Stimulated activated CD4-positive, alpha-beta T cell treated with anti-CD3 and anti-CD28 coated beads, Interleukin-1b, Interleukin-23, amount 100 ng/mL, for 1 hour (primary cell): ENCODE measurements around the gene GSPT1.

Source experiments
- DNase-seq, 2 donors: peaks; one replicate each; pipeline ENCODE4 v3.0.0-alpha.2; 2020; ENCODE audit warnings: low read depth in 2 of 2

The GSPT1 gene

DNA sequence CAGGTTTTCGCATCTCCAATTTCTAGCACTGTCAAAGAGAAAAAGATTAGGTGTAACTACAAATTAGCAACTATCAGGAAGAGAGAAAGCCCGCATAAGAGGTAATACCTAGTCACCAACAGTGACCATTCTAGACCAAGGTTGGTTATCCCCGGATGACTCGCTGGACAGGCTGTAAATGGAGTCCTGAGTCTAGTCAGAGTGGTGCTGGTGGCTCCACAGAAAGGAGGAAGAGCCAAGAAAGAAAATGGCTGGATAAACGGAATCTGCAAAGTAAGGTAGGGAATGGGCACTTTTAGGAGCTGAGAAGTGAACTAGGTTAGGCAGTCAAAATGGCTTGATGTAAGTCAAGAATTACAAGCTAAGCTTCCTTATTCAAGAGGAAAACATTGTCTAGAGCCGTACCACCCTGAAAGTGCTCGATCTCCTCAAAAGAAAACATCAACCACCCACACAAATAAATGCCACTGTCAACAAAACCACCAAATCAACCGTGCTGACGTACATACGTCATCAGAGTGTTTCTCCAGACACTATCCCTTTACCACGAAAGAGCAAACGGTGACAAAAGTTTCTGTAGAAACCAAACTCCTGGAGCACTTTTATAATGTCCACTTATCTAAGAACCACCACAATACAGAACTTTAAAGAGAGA is 2.2 kb downstream of the GSPT1 start:
- DNase-seq: no peak

DNA sequence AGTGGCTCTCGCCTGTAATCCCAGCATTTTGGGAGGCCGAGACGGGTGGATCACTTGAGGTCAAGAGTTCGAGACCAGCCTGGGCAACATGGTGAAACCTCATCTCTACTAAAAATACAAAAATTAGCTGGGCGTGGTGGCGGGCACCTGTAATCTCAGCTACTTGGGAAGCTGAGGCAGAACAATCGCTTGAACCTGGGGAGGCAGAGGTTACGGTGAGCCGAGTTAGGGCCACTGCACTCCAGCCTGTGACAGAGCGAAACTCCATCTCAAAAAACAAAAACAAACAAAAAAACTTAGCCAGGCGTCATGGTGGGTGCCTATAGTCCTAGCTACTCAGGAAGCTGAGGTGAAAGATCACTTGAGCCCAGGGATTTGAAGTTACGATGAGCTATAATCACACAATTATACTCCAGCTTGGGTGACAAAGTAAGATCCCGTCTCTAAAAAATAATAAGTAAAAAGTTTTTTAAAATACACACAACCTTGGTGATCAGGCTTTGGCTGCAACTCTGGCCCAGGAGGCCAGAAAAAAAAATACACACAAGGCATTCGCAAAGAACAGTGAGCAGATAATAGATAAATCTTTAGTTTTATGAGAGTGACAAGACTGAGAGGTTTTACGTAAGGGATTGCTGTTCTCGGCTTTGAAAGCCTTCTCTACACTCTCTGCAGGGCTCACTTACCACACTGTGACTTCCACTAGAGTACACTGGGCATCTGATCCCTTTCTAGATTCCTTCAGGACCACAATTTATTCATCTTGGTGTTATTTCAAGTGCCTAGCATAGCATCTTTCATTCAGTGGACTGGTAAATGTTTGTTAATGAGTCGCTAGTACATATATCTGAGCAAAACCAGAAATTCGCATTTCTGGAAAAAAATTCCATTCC is 5.9 kb downstream of the GSPT1 start:
- no peak for DNase-seq

DNA sequence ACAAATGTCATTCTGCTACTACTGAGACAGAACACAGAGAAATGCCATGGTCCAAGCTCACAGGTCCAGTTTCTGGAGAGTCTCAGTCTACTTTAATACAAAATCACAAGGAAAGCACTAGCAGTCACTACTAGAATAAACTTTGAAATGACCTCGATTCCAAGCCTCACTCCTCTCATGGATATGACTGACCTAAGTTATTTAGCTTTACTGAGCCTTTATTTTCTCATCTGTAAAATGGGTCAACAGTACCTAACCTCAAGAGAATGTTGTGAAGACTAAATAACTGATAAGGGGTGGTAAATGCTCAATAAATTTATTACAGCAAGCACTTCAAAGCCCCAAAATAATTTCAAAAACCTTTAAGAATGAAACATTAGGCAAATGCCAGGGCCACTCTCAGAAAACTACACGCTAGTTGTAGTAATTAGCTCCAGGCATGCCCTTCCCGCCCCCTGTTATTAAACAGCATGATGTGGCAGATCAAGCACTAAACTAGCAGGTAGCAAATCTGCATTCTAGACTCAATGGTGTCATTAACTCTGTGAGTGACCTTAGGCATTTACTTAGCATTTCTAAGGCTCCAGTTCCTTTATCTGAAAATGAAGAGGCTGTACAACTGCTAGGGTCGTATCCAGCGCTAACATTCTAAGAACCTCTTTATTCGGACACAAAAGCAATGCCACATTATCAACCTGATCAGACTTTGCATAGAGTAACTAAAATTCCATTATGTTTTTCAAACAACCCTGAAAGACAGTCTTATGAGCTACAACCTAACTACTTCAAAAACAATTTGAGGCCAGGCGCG is 8.4 kb downstream of the GSPT1 start:
- no peak for DNase-seq

DNA sequence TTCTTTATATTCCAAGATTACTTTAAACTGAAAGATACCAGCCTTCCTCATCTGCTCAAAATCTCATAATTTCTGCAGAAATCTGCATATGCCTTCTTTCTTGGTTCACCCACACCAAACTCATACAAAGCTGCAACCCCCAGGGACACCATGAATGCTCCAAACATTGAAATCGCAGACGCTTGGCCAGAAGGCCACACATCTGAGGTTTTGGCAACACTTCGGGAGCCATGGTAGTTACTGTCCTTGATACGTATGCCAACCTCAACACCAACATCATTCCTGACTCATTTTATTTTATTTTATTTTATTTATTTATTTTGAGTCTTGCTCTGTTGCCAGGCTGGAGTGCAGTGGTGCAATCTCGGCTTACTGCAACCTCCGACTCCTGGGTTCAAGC is 11.8 kb downstream of the GSPT1 start:
- no peak for DNase-seq

DNA sequence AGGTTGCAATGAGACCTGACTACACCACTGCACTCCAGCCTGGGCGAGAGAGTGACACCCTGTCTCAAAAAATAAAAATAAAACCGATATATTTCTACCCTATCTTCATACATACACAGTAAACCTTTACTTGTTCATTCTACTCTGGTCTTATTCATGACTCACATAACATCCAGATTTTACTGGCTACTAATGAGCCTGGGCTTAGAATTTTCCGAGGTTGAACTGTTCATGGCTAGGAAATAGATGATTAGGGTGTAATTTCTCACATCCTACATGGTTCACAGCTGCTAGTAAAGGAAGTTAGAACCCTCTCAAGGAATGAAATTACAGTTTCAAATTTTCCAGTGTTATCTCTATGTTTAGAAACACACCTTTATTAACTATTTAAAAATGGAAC is 14.7 kb downstream of the GSPT1 start:
- DNase-seq: no peak

DNA sequence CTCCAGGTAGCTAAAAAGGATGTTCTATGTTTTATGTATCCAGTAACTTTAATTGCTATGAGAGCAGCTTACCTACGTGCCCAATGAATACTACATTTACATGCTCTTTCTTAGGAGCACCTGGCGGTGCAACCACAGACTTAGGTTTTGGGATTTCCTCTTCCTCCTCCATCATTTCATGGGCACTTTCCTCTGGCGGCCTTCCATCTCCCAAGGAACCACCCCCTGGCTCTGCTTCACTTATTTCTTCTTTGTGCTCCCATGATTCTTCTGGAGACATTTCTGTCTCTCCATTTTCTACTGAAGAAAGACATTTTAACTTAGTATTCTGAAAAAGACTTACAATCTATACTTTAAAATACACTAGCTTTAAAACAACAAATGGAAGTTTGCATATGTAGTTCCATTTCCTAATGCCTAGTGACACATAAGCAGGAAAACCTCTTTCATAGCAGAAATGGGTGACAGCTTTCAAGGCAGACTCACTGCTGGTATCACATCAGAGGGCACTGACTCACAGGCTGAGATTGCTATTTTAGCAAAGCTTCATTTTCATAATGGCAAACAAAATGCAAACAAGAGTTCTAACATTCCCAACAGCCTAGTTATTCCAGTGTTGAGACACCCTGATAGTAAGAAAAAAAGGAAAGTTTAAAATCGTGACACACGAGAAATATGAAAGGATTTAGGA is 19.1 kb downstream of the GSPT1 start:
- no peak for DNase-seq

DNA sequence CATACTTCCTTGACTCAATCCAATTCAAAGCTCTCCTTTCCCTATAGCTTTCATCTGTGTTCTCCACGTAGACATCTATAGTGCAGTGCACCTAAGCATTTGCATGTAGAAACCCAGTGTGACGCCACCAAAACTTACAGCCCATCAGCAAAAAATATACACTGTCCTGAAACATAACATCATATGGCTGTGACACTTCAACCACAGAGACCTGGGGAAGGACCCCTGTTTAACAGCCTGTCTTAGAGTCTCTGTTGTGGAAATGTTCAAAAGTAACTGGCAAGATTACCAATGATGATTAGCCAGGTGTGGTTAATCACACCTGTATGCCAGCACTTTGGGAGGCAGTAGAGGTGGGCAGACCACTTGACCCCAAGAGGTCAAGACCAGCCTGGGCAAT is 22.2 kb downstream of the GSPT1 start:
- DNase-seq: no peak

DNA sequence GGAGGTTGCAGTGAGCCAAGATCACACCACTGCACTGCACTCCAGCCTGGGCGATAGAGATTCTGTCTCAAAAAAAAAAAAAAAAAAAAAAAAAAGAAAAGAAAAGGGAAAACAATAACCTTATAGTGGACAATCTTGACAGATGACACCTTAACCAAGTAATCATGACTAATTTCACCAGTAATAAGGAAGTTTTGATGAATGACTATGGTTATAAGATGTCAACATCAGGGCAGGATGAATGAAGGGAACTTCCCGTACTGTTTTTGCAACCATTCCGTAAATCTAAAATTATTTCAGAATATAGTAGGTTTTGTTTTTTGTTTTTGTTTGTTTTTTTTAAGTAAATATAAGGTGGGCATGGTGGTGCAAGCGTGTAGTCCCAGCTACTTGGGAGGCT is 23.0 kb downstream of the GSPT1 start:
- DNase-seq: no peak

DNA sequence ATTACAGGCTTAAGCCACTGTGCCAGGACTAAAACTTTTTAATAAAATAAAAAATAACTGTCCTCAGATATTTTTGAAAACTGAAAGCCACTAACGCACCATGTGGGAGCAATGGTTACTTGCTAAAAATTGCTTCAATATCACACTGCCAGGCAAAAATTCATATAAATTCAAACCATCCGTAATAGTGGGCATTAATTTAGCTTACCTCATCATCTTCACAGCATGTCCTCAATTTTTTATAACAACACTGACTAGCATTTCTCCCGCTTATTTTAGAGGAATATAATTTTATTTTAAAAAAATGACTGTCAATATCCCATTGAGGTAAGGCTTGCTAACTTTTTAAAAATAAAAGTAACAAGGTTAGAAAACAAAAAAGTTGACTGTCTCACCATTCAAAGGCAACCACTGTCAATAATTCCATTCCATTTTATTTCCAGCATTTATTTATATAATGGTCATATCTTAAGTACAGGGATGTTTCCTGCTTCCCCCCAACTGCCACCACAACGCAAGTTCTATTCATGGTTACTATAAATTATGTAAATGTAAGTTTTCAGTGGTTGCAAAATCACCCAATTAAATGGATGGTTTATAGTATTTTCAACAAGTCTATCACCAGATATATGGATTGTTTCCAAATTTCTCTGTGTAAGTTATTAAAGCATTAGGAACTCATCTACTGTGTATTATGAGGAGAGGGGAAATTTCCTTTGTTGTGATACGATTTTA is 25.4 kb downstream of the GSPT1 start:
- no peak for DNase-seq

DNA sequence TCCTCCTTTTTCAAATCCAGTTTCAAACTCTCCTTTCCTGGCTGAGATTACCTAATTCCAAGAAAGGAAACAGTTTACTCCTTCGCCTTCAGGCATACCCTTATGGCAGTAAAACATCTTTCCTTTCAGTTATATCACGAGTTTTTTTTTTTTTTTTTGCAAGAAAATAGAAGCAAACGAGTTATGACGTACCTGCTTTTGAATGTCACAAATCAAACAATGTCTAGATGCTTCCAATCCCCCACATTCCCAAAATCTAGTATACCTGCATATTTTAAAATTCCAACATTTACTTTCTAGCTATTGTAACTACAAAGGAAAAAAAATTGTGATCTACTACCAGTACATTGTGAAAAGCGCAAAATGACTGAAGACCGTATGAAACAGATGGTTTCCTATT is 28.9 kb downstream of the GSPT1 start:
- DNase-seq: no peak

DNA sequence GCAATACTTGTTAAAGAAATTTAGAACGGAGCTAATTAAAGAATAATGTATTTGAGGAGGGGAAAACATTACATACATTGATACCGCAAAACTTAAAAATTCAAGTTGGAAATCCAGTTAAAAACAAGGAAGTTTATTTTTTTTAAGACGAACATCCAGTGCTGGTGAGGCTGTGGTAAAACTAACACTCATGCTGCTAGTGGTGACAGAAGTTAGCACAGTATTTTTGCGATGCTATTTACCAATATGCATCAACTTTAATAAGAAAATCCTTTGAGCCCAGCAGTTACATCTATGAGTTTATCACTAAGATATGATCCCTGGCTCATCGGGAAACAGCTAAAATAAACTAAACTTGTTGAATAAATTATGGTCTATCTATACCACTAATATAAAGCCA is 31.7 kb downstream of the GSPT1 start:
- DNase-seq: no peak

DNA sequence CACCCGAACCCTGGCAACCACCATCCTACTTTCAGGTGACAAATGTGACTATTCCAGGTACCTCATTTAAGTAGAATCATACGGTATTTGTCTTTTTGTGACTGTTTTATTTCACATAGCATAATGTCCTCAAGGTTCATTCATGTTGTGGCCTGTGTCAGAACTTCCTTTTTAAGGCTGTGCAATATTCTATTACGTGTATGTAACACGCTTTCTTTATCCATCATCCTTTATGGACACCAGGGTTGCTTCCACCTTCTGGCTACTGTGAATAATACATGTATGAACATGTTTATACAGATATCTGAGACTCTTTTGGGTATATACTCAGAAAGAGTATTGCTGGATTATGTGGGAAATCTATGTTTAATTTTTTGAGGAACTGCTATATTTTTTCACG is 35.7 kb downstream of the GSPT1 start:
- DNase-seq: no peak

DNA sequence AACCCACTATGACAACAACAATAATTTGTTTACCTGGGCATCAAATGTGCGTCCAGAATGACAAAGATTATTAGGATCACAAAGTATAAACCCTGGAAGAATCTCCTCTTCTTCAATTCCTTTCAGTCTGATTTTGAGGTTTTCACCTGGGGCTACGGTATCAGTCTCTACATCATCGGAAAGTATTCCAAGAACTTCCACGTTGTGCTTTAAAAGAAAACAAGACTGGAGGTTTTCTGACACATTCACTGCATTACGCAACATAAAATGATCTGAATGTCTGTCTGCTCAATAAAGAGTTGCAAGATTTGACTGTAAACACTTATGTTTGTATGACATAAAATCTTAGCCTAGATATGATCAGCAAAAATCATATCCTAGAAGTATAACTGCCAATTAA is 38.4 kb downstream of the GSPT1 start:
- no peak for DNase-seq

DNA sequence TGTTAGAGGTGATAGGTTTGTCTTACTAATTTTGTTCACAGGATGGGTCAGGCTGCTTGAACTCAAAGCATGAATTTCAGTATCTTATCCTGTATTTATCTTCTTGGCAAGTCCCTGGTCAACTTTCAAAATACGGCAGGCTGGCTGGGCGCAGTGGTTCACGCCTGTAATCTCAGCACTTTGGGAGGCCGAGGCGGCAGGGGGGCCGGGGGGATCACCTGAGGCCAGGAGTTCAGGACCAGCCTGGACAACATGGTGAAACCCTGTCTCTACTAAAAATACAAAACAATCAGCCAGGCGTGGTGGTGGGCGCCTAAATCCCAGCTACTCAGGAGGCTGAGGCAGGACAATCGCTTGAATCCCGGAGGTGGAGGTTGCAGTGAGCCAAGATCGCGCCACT is 39.5 kb downstream of the GSPT1 start:
- DNase-seq: no peak

DNA sequence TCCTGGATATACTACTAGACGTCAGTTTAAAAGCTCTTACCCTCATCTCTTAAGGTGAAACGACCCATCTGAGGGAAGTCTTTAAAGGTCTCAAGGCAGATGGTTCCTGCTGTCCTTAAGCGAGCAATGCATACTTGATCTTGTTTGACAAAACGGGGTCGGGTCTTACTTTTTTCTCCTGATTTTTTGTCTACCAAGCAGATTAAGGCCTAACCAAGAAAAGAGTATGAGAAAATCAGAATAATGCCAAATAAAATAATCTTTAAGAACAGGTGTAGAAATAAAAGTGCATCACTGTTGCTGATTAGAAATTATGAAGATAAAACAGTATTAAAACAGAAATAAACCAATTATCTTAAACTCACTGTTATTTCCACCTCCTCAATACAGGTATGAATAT is 40.0 kb downstream of the GSPT1 start:
- no peak for DNase-seq

DNA sequence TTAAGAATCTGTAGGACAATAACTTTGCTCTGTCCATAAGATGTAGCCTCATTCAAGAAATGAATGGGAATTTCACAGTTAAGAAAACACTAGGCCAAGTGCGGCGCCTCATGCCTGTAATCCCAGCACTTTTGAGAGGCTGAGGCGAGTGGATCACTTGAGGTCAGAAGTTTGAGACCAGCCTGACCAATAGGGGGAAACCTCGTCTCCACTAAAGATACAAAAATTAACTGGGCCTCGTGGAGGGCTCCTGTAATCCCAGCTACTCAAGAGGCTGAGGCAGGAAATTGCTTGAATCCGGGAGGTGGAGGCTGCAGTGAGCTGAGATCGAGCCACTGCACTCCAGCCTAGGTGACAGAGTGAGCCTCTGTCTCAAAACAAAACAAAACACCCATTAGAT is 44.6 kb downstream of the GSPT1 start:
- no peak for DNase-seq

DNA sequence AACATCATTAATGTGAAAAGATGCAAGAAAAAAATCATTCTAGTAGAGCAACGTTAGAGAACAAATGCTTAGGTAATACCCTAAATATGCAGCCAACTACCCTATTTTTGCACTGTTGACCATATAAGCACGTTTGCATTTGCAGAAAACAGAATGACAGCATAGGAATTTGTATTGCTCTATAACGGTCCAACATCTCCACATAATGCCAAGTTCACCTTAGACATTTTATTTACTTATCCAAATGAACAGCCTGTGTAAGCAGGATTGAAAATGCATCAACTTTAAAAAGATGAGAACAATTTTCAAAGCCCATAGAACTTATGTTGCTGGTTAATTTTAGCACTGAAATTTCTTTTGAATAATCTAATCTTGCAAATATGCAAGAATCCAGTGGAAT is 45.4 kb downstream of the GSPT1 start:
- no peak for DNase-seq

DNA sequence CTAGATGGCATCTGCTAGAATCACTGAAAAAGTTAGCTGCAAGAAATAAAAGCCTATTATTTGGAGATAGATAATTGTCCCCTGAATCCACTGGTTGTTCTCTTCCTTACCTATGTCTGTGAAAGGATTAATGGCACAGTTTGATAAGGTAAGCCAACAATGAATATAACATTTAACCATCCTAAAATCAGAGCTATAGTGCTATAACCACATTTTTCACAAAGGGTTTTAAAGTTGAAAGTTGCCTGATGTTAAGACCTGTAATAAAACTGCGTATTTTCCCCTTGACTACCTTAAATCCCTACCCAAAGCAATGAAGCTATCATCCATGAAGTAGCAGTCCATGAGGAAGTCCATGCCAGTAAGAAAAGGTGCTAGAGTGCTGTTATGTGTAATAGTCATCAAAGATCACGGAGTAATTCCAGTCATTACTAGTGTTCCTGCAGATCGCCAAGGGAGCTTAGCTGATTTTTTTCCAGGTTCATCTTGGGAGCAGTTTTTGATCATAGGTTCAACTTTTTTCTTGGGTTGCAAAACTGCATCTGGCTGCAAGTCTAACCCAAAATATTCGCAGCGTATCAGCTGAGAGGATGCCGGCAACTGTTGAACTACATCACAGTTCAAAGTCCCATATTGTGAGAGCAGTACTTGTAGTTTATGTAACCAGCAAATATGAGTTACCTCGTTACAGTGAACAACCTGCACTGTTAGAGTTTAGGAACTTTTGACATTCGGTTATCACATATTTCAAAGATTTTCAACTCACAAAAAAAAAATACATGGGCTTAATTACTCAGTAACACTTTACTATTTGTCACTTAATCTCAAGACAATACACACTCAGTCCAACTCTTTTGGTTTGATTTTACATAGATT is 46.2 kb downstream of the GSPT1 start:
- no peak for DNase-seq

DNA sequence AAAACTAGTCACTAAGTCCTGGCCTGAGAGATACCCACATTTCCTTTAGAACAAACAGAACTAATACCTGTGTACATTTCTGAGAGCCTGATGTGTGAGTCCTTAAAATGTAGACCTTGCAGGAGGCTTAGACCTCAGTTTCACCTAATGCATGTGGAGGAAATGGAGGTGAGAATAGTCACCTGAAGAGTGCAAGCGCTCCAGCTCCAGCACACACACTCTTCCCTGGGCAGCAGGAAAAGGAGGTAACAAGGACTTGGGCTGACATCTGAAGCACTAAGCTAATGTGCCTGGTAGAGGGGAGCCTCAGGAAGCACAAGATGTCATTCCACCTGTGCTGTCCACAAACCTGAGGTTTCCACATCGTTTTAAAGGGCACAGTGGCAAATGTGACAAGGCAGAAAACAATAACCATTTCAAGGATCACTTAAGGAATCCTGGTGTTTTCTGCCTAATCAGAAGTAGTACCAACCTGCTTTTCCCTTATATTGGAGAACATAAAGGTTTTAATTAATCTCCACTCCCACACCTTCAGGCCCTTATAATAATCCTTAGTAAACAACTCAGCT is 47.3 kb downstream of the GSPT1 start:
- DNase-seq: no peak

DNA sequence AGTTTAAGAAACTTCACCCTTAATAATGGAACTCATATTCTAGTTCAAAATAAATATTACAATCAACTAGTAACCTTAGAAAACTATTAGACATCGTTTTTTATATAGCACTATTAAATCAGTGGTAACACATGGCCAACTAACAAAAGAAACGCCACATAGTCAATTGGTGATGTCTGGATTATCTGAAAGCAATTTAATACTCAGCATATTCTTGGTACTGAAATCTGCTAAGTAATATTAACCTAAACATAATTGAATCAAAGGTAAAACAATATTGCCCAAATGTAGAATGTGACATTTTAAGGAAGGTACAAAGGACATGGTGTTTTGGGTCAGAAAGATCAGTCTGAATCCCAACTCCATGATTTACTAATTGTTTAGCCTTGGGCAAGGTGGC is 53.3 kb downstream of the GSPT1 start:
- no peak for DNase-seq
